Mammary epithelial cell (primary cell): ENCODE measurements around the gene MLH3.

Experiments
- EZH2 ChIP-seq: IDR thresholded peaks from 2 replicates; pipeline ENCODE4 v1.6.1; 2012; ENCODE audit warnings: low read length, inconsistent platforms, borderline replicate concordance
- TF ChIP-seq, protein P1 (sequence below), 2 donors: IDR thresholded peaks in 1 of 2; conservative IDR thresholded peaks in 1 of 2; 2 replicates each; pipeline ENCODE4 v1.5.1; 2011 to 2012; ENCODE audit warnings: inconsistent platforms in 2 of 2, low read length in 2 of 2, mild to moderate bottlenecking in 2 of 2, control low read depth in 1 of 2, low read depth in 1 of 2; ENCODE audit not compliant: insufficient read depth in 1 of 2; ENCODE audit errors: extremely low read depth in 1 of 2

GRCh38 chr14:75096959-75097358 lies 45.7 kb upstream of the MLH3 start:
- TF ChIP-seq, protein P1, sequence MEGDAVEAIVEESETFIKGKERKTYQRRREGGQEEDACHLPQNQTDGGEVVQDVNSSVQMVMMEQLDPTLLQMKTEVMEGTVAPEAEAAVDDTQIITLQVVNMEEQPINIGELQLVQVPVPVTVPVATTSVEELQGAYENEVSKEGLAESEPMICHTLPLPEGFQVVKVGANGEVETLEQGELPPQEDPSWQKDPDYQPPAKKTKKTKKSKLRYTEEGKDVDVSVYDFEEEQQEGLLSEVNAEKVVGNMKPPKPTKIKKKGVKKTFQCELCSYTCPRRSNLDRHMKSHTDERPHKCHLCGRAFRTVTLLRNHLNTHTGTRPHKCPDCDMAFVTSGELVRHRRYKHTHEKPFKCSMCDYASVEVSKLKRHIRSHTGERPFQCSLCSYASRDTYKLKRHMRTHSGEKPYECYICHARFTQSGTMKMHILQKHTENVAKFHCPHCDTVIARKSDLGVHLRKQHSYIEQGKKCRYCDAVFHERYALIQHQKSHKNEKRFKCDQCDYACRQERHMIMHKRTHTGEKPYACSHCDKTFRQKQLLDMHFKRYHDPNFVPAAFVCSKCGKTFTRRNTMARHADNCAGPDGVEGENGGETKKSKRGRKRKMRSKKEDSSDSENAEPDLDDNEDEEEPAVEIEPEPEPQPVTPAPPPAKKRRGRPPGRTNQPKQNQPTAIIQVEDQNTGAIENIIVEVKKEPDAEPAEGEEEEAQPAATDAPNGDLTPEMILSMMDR (conservative IDR thresholded peaks at IDR 0.05 in 1 of 2, IDR thresholded peaks at IDR 0.05 in 1 of 2; ENCODE audit: extremely low read depth in 1 of 2, insufficient read depth in 1 of 2, low read depth in 1 of 2, low read length in 2 of 2): no peak
- no peak for TF ChIP-seq EZH2
